Lung (tissue), 12 donors: ENCODE data around the gene EXOC2. TPM values are rescaled to one million over a fixed set of nuclear protein-coding genes. Genes with fewer than 3 reads are reported as not detected.

Experiments
- ATAC-seq: fragments of 200-7000 bp; cut with Tn5 transposase; one replicate; pipeline ENCODE4 v1.9.1; 2020; ENCODE audit warnings: moderate number of reproducible peaks; ENCODE audit not compliant: insufficient read depth, low FRiP score
- DNase-seq, 3 donors: peaks; one replicate each; pipeline ENCODE4 v3.0.0-alpha.2; 2013 to 2017
- H3K27ac ChIP-seq, 2 donors: one replicate each; pipeline ENCODE4 v1.5.1; 2013; ENCODE audit warnings: mild to moderate bottlenecking in 2 of 2, moderate library complexity in 2 of 2, control low read depth in 1 of 2, inconsistent platforms in 1 of 2, low read depth in 1 of 2, low read length in 1 of 2
- H3K27me3 ChIP-seq, 3 donors: one replicate each; pipeline ENCODE4 v1.5.1; 2013; ENCODE audit warnings: low read length in 2 of 3; ENCODE audit not compliant: control insufficient read depth in 3 of 3, insufficient read depth in 3 of 3
- H3K36me3 ChIP-seq, 4 donors: one replicate each; pipeline ENCODE4 v1.5.1; 2013; ENCODE audit warnings: low read length in 4 of 4, mild to moderate bottlenecking in 1 of 4, moderate library complexity in 1 of 4; ENCODE audit not compliant: control insufficient read depth in 4 of 4, insufficient read depth in 4 of 4
- H3K4me1 ChIP-seq, 5 donors: one replicate each; pipeline ENCODE4 v1.5.1; 2013; ENCODE audit warnings: low read length in 5 of 5, mild to moderate bottlenecking in 2 of 5, moderate library complexity in 1 of 5; ENCODE audit not compliant: control insufficient read depth in 5 of 5, insufficient read depth in 5 of 5
- H3K4me3 ChIP-seq: one replicate; pipeline ENCODE4 v1.5.1; 2013; ENCODE audit warnings: mild to moderate bottlenecking, control low read depth, moderate library complexity
- H3K9ac ChIP-seq, 2 donors: one replicate each; pipeline ENCODE4 v1.5.1; 2013; ENCODE audit warnings: low read length in 2 of 2, control low read depth in 1 of 2; ENCODE audit not compliant: insufficient read depth in 1 of 2
- H3K9me3 ChIP-seq, 4 donors: one replicate each; pipeline ENCODE4 v1.5.1; 2013; ENCODE audit warnings: low read length in 3 of 4, mild to moderate bottlenecking in 1 of 4, moderate library complexity in 1 of 4; ENCODE audit not compliant: control insufficient read depth in 4 of 4, insufficient read depth in 3 of 4
- WGBS, 2 donors: extraction: QIAGEN DNeasy Blood & Tissue Kit; methylation state at CpG; one replicate each; pipeline ENCODE4 v1.1.7; 2013; 5-methylcytosine and 5-hydroxymethylcytosine counted together
- polyA plus RNA-seq, 2 donors: library from polyadenylated mRNA; stranded (reverse); fragments of 200-250 nt; gene quantifications; one replicate each; pipeline ENCODE4 v1.2.1, GENCODE V29; 2013
- total RNA-seq, 2 donors: library from RNA; depleted of rRNA in 1 of 2; stranded (reverse); fragments of >200 nt in 1 of 2; gene quantifications; one replicate each; pipeline ENCODE4 v1.2.1, GENCODE V29; 2014 to 2021
- TF ChIP-seq, protein P1 (sequence below): IDR thresholded peaks from 2 replicates; pipeline ENCODE4 v1.5.1; 2012; ENCODE audit warnings: mild to moderate bottlenecking; ENCODE audit errors: control extremely low read depth, extremely low read depth
- donor health status: control.
- donor health status: control.
- donor health status: Bipolar disorder and iron deficiency.
- donor health status: healthy.
- donor health status: DM: yes; HTN: yes; CAD: no.

Gene EXOC2
- total and polyA plus RNA-seq, 4 donors: 6.3 to 33.0 (median 12.8) TPM

DNA sequence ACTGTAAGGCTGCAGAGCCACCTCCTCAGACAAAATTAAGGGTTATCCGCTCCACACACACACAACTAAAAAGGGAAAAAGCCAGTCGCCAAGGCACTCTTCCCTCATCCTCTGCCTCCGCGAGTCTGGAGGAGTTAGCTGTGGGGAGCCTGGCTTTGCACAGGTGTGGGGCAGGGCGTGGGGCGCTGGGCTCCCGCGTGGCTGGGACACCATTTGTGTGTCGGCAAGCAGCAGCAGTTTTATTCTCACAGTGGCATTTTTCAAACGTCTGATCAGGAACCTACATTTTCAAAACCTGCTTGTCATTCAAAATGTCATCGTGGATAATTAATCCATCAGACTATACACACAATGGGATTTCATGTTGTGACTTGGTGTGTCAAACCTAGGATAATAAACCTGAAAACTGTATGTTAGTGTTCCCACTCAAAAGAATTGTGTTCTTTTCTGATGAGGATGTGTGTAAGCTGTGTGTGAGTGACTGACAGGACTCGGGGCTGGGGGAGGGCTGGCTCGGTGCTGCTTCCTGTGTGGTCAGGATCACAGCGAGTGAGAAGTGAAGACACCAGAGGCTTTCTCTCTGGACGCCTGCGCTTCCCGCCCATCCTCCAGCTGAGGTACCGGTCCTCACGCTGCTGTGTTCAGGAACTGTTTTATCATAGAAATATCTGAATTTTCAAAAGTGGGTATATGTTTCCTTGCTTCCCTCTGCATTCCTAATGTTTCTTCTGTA, 218.3 kb downstream of the EXOC2 start:
- H3K4me3 ChIP-seq: no peak overlapping the region
- no peak overlapping the region for H3K27ac ChIP-seq
- TF ChIP-seq, protein P1, sequence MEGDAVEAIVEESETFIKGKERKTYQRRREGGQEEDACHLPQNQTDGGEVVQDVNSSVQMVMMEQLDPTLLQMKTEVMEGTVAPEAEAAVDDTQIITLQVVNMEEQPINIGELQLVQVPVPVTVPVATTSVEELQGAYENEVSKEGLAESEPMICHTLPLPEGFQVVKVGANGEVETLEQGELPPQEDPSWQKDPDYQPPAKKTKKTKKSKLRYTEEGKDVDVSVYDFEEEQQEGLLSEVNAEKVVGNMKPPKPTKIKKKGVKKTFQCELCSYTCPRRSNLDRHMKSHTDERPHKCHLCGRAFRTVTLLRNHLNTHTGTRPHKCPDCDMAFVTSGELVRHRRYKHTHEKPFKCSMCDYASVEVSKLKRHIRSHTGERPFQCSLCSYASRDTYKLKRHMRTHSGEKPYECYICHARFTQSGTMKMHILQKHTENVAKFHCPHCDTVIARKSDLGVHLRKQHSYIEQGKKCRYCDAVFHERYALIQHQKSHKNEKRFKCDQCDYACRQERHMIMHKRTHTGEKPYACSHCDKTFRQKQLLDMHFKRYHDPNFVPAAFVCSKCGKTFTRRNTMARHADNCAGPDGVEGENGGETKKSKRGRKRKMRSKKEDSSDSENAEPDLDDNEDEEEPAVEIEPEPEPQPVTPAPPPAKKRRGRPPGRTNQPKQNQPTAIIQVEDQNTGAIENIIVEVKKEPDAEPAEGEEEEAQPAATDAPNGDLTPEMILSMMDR: no peak
- no peak overlapping the region for H3K9ac ChIP-seq
- ATAC-seq: peak; percentile 19
- H3K9me3 ChIP-seq: no peaks in the 10 kb centered on the region
- peaks cover 0 to 12% (median 0%) of the 10 kb centered on the region in 3 donors for H3K27me3 ChIP-seq
- no peaks in the 10 kb centered on the region for H3K4me1 ChIP-seq
- DNase-seq: peak in 1 of 3 donors; percentile 44
- 33 to 34% methylated on average over 19 of the region's 19 CpGs for WGBS, 2 donors
- H3K36me3 ChIP-seq: no peaks in the 10 kb centered on the region

DNA sequence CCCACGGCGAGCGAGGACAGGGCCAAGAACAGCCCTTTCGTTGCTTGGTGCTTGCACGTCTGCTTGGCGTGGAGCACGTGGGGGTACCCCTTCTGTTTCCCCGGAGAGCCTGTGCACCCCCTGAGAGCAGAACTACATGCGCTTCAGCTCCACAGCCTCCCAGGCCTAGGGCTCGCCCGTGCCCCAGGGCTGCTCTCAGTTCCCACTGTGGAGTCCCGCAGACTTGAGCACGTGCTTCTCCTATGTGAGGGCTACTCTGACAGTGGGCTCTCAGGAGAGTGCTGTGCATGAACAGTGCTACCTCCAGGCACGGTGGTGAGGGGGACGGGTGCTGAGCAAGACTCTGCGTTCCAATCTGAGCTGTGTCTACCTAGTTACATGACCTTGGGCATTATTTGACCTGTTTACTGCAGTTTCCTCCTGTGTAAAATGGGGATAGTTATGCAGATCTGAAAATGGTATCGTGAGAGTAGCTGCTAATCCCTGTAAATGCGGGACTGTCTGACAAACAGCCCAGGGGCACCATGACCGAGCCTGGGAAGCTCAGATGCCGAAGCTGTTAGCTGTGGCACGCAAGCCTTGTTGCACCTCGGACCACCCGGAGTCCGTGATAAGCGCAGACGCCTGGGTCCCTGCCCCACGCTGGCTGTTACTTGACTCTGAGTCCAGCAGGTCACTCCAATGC, 219.0 kb downstream of the EXOC2 start:
- ATAC-seq (no peak), DNase-seq (no peak)
- Histone ChIP-seq H3K9me3 (no peaks in the 10 kb centered on the region), H3K4me1 (no peaks in the 10 kb centered on the region), H3K36me3 (no peaks in the 10 kb centered on the region), H3K27me3 (peaks cover 0 to 12% (median 0%) of the 10 kb centered on the region in 3 donors), H3K4me3 (no peak overlapping the region), H3K9ac (no peak overlapping the region), H3K27ac (no peak overlapping the region)
- TF ChIP-seq, protein P1: no peak
- 81 to 90% methylated on average over 27 of the region's 27 CpGs for WGBS, 2 donors

DNA sequence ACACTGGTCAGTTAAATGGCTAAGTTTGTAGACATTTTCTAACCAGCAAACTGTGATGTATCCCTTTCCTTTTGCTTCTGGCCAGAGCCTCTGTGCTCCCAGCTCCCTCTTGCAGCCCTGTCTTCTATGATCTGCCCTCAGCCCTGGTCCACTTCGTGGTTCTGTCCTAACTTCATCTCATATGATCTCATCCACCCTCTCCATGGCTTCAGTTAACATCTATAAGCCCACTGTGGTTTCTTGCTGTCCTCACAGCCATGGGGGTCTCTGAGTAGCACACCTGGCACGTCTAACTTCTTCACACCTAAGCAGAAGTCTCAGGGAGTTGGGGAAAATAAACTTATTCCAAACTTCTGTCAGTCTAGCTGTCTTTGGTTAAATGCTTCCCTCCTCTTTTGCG, 219.6 kb downstream of the EXOC2 start:
- DNase-seq: no peak
- peaks cover 0 to 12% (median 0%) of the 10 kb centered on the region in 3 donors for H3K27me3 ChIP-seq
- H3K27ac ChIP-seq: no peak overlapping the region
- WGBS, 2 donors: 79 to 89% methylated on average over 3 of the region's 3 CpGs
- ATAC-seq: no peak
- H3K9ac ChIP-seq: no peak overlapping the region
- H3K4me1 ChIP-seq: no peaks in the 10 kb centered on the region
- H3K4me3 ChIP-seq: no peak overlapping the region
- TF ChIP-seq, protein P1: no peak
- no peaks in the 10 kb centered on the region for H3K9me3 ChIP-seq
- no peaks in the 10 kb centered on the region for H3K36me3 ChIP-seq
